ENCODE data around the gene SATL1.
"Not testable (repeated sequence)": the region's sequence is repeated elsewhere in the genome, so short reads cannot be mapped to it uniquely, and the experiment has no call there.

The SATL1 gene

GRCh38 chrX:85109235-85109634 is 134.3 kb downstream of the SATL1 start:
- DNase-seq (ENCODE audit: low spot score), result peak; percentile 1

- no peak for DNase-seq (ENCODE audit: low spot score)
Observed at GRCh38 chrX:85108165-85108564, 135.4 kb downstream of the SATL1 start.

GRCh38 chrX:85107407-85107806 is 136.2 kb downstream of the SATL1 start:
- no peak for DNase-seq (ENCODE audit: low spot score)

GRCh38 chrX:85089321-85089840 is 154.2 kb downstream of the SATL1 start:
- DNase-seq (ENCODE audit: low spot score), result no peak

- DNase-seq (ENCODE audit: low spot score), result peak; percentile 11
Observed at GRCh38 chrX:85084770-85085393, 158.7 kb downstream of the SATL1 start.

- not testable (repeated sequence) for DNase-seq (ENCODE audit: low spot score)
Observed at GRCh38 chrX:85077247-85077646, 166.3 kb downstream of the SATL1 start.

- no peak for DNase-seq (ENCODE audit: low spot score)
Observed at GRCh38 chrX:85065512-85066198, 177.9 kb downstream of the SATL1 start.

GRCh38 chrX:85052636-85053343 is 190.8 kb downstream of the SATL1 start:
- peak; percentile 0 for DNase-seq (ENCODE audit: low spot score)

- no peak for DNase-seq (ENCODE audit: low spot score)
Observed at GRCh38 chrX:85052205-85052604, 191.4 kb downstream of the SATL1 start.

- no peak for DNase-seq (ENCODE audit: low spot score)
Observed at GRCh38 chrX:85051627-85052026, 192.0 kb downstream of the SATL1 start.
